HG03565 (cell line): ENCODE results near the gene FHOD1.

ENCODE experiments used
- ATAC-seq: cut with Tn5 transposase; IDR thresholded peaks from one replicate; pipeline ENCODE4 v1.9.1; 2021; ENCODE audit warnings: mild to moderate bottlenecking, moderate library complexity; ENCODE audit not compliant: unreplicated experiment

Gene FHOD1

GRCh38 chr16:67179421-67180080 lies 67.7 kb downstream of the FHOD1 start:
- ATAC-seq, result no peak
